Measurements from ENCODE around the gene UBXN4. TPM values are rescaled to one million over a fixed set of nuclear protein-coding genes. Genes with fewer than 3 reads are reported as not detected.

The UBXN4 gene
- total RNA-seq, 1 experiment from 2014 or later: 99.3 TPM

GRCh38 chr2:135762022-135762421, 20.4 kb downstream of the UBXN4 start:
- no TSS peak for BruUV-seq (replicated peaks)
- POLR2A ChIA-PET: no interaction called here
- CTCF ChIA-PET: no interaction called here
- Histone ChIP-seq H3K4me1 (peaks cover 8% of the 10 kb centered on the region; the same call in 1 of the 2 replicates), H3K27me3 (replicated peaks; ENCODE audit: control insufficient read depth, insufficient read depth, low read length) (no peaks in the 10 kb centered on the region), H3K36me3 (ENCODE audit: control insufficient read depth, insufficient read depth, low read length) (peaks cover 2% of the 10 kb centered on the region; the same call in 1 of the 2 replicates), H3K4me3 (ENCODE audit: low read depth, low read length) (no peak overlapping the region), H3K9me3 (peaks cover 5% of the 10 kb centered on the region)
- no peak for TF ChIP-seq CTCF (IDR thresholded peaks at IDR 0.05; ENCODE audit: insufficient read depth in 1 of 2, low read depth in 1 of 2, low read length in 1 of 2, severe bottlenecking in 1 of 2, unreplicated experiment in 1 of 2)
- intact Hi-C loops (cut with micrococcal nuclease; ENCODE audit: unreplicated experiment): no loop called here
- Mint-ChIP-seq H3K4me1 (ENCODE audit: low read depth, unreplicated experiment) (peaks cover 5% of the 10 kb centered on the region), H3K4me3 (ENCODE audit: unreplicated experiment) (no peak overlapping the region), H3K9me3 (ENCODE audit: unreplicated experiment) (peaks cover 3% of the 10 kb centered on the region), H3K27me3 (ENCODE audit: insufficient read depth, unreplicated experiment) (no peaks in the 10 kb centered on the region), H3K36me3 (ENCODE audit: insufficient read depth, unreplicated experiment) (peaks cover 78% of the 10 kb centered on the region), H3K27ac (ENCODE audit: unreplicated experiment) (no peak overlapping the region)
- DNase-seq: no peak

GRCh38 chr2:135762530-135762929, 20.9 kb downstream of the UBXN4 start:
- Mint-ChIP-seq H3K27ac (ENCODE audit: unreplicated experiment) (no peak overlapping the region), H3K27me3 (ENCODE audit: insufficient read depth, unreplicated experiment) (no peaks in the 10 kb centered on the region), H3K36me3 (ENCODE audit: insufficient read depth, unreplicated experiment) (peaks cover 78% of the 10 kb centered on the region), H3K9me3 (ENCODE audit: unreplicated experiment) (no peaks in the 10 kb centered on the region), H3K4me1 (ENCODE audit: low read depth, unreplicated experiment) (peaks cover 5% of the 10 kb centered on the region), H3K4me3 (ENCODE audit: unreplicated experiment) (no peak overlapping the region)
- TF ChIP-seq CTCF (IDR thresholded peaks at IDR 0.05; ENCODE audit: insufficient read depth in 1 of 2, low read depth in 1 of 2, low read length in 1 of 2, severe bottlenecking in 1 of 2, unreplicated experiment in 1 of 2): no peak
- H3K4me3 ChIP-seq (ENCODE audit: low read depth, low read length): no peak overlapping the region
- CTCF ChIA-PET: no interaction called here
- peaks cover under 1% of the 10 kb centered on the region; the same call in 1 of the 2 replicates for H3K9me3 ChIP-seq
- DNase-seq: no peak
- BruUV-seq (replicated peaks): no TSS peak
- H3K27me3 ChIP-seq (replicated peaks; ENCODE audit: control insufficient read depth, insufficient read depth, low read length): no peaks in the 10 kb centered on the region
- POLR2A ChIA-PET: no interaction called here
- peaks cover 8% of the 10 kb centered on the region; the same call in 1 of the 2 replicates for H3K4me1 ChIP-seq
- no peaks in the 10 kb centered on the region; the same call in 1 of the 2 replicates for H3K36me3 ChIP-seq (ENCODE audit: control insufficient read depth, insufficient read depth, low read length)
- intact Hi-C loops (cut with micrococcal nuclease; ENCODE audit: unreplicated experiment): no loop called here

GRCh38 chr2:135768863-135769262, 27.2 kb downstream of the UBXN4 start:
- ChIA-PET CTCF (no interaction called here), POLR2A (no interaction called here)
- no peak for DNase-seq
- Histone ChIP-seq H3K4me3 (ENCODE audit: low read depth, low read length) (no peak overlapping the region), H3K9me3 (no peaks in the 10 kb centered on the region), H3K27me3 (replicated peaks; ENCODE audit: control insufficient read depth, insufficient read depth, low read length) (no peaks in the 10 kb centered on the region), H3K4me1 (peaks cover 8% of the 10 kb centered on the region; the same call in 1 of the 2 replicates), H3K36me3 (ENCODE audit: control insufficient read depth, insufficient read depth, low read length) (peaks cover 8% of the 10 kb centered on the region)
- Mint-ChIP-seq H3K27me3 (ENCODE audit: insufficient read depth, unreplicated experiment) (no peaks in the 10 kb centered on the region), H3K9me3 (ENCODE audit: unreplicated experiment) (no peaks in the 10 kb centered on the region), H3K36me3 (ENCODE audit: insufficient read depth, unreplicated experiment) (peaks cover 93% of the 10 kb centered on the region), H3K4me1 (ENCODE audit: low read depth, unreplicated experiment) (peaks cover 5% of the 10 kb centered on the region), H3K4me3 (ENCODE audit: unreplicated experiment) (no peak overlapping the region), H3K27ac (ENCODE audit: unreplicated experiment) (no peak overlapping the region)
- TF ChIP-seq CTCF (IDR thresholded peaks at IDR 0.05; ENCODE audit: insufficient read depth in 1 of 2, low read depth in 1 of 2, low read length in 1 of 2, severe bottlenecking in 1 of 2, unreplicated experiment in 1 of 2): no peak
- intact Hi-C loops (cut with micrococcal nuclease; ENCODE audit: unreplicated experiment): no loop called here
- no TSS peak for BruUV-seq (replicated peaks)
